ENCODE data around the gene FLRT2. TPM values are rescaled to one million over a fixed set of nuclear protein-coding genes. Genes with fewer than 3 reads are reported as not detected.

The FLRT2 gene
- total RNA-seq, 1 donor from 2014 or later: 205 TPM

GRCh38 chr14:85545738-85546137, 15.8 kb downstream of the FLRT2 start:
- ATAC-seq (no peak), DNase-seq (ENCODE audit: low spot score) (no peak)
- intact Hi-C loops (cut with DNase I): no loop called here

GRCh38 chr14:85546390-85546789, 16.4 kb downstream of the FLRT2 start:
- DNase-seq (ENCODE audit: low spot score) (no peak), ATAC-seq (no peak)
- intact Hi-C loops (cut with DNase I): no loop called here

DNA sequence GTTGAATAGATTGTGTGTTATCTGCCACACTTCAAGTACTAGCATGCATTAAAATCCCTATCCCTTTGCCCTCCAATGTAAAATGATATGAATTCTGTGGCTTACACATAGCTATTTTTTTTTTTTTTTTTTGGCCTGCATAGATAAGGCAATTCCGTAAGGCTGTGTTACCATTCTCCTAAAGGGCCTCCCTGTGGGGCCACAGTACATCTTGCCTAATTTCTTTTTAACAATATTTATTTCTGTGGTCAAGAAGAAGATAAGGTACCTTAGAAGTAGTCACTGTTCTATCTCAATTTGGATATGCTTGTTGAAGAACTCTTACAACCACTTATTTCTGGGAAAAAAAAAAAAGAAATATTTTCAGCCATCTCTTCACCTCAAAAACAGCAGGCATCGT, 19.8 kb downstream of the FLRT2 start:
- intact Hi-C loops (cut with DNase I): no loop called here
- DNase-seq (ENCODE audit: low spot score) (no peak), ATAC-seq (peak; percentile 22)

GRCh38 chr14:85554106-85554505, 24.2 kb downstream of the FLRT2 start:
- DNase-seq (ENCODE audit: low spot score) (no peak), ATAC-seq (no peak)
- intact Hi-C loops (cut with DNase I): no loop called here

- DNase-seq (ENCODE audit: low spot score): no peak
- intact Hi-C loops (cut with DNase I): no loop called here
- no peak for ATAC-seq
Measured at GRCh38 chr14:85556267-85556666, 26.3 kb downstream of the FLRT2 start.

GRCh38 chr14:85558505-85558904, 28.6 kb downstream of the FLRT2 start:
- ATAC-seq (no peak), DNase-seq (ENCODE audit: low spot score) (no peak)
- intact Hi-C loops (cut with DNase I): no loop called here

GRCh38 chr14:85562630-85563029, 32.7 kb downstream of the FLRT2 start:
- intact Hi-C loops (cut with DNase I): no loop called here
- DNase-seq (ENCODE audit: low spot score) (no peak), ATAC-seq (no peak)

DNA sequence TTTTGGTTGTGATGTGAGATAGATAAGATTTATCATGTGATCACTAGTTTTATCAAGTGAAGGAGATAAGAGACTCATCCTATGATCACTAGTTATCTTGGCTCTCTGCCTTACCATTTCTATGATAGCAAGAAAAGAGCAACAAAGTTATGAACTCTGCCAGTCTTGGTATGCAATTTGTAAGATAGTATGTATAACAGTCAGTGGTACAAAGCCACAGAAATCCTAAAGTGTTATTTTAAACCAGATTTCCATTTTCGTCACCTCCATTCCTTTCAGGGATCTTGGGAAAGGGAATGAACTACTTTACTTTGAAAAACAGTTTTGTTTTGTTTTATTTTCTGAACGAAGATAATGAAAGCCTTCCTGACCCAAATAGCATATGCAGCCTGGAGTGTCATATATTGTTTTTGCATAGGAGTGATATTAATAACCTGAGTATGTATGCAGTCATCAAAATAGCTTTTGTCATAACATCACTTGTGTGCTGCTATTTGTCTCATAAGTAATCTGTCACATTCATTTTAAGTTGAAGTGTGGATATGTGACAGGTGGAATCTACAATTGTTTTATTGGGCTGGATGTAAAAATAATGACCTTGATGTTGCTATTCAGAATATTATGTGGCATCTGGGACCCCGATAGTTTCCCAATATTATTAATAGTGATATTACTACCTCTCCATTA, 35.0 kb downstream of the FLRT2 start:
- ATAC-seq (no peak), DNase-seq (ENCODE audit: low spot score) (no peak)
- intact Hi-C loops (cut with DNase I): no loop called here

DNA sequence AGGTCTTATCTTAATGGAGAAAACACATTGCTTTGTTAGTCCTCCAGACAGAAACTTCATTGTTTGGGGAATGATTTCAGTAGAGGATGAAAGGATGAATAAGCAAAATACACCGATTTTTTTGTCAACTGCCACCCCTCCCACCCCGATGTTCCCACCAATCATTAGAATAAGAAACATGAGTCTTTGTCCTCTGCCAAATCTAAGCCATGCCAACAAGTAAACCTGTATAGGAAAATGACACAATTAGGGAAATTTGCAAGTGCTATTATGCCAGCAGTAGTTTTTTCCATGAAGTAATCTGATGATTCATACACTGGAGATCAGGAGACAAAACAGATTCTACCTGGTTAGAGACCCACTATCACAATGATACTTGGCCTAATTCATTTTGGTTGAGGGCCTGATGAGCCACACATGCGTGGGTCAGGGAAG, 35.9 kb downstream of the FLRT2 start:
- intact Hi-C loops (cut with DNase I): no loop called here
- DNase-seq (ENCODE audit: low spot score) (no peak), ATAC-seq (no peak)

DNA sequence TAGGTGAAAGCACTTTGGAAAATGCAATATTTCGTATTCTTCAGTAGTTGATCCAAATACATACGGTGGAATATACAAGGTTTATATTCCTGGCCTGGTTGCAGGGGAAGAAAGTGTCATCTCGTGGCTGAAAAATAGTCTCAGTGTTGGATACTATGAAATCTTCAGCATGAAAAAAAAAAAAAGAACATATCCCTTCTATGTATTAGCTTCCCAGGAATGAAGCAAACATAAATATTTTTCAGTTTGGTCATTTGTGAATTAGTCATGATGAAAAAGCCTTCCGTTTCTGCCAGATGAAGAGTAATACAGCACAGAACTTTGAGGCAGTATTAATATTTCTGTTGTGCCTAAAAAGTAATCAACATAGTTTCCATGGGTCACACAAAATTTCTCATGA, 36.7 kb downstream of the FLRT2 start:
- no peak for ATAC-seq
- intact Hi-C loops (cut with DNase I): no loop called here
- DNase-seq (ENCODE audit: low spot score): no peak

- DNase-seq (ENCODE audit: low spot score) (no peak), ATAC-seq (no peak)
- intact Hi-C loops (cut with DNase I): no loop called here
Measured at GRCh38 chr14:85572011-85572410, 42.1 kb downstream of the FLRT2 start.

DNA sequence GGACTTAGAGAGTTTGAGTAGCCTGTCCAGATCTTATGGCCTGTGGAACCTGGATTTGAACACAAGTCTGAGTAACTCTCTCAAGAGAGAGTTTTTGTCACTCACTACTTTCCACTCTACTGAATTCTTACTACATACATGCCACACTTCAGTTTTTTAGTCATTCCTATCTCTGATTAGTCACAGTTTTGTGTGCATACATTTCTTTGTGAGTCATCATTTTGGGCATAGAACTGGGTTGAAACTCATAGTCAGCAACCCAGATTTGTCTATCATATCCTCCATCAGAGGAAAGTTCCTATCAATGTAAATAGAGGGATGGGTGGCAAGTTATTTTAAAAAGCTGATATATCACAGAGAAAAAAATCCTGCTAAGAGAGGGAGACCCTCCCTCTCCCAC, 42.9 kb downstream of the FLRT2 start:
- intact Hi-C loops (cut with DNase I): no loop called here
- DNase-seq (ENCODE audit: low spot score): no peak

DNA sequence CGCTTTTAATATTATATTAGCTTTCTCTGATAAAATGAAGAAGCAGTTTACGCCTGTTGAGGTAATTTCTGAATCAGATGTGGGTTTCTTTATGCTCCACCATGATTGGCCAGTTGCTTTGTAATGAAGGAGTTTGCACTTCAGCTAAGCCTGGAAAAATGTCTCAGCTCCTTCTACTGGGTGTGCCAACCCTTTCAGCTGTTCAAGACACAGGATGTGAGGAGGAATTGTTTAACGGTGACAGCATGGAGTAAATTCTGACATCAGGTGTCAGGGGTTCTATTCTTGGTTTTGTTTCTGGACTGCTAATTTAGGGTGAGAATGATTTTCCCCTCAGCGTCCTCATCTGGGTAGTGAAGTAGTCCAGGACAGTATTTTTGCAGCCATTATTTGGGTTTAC, 43.5 kb downstream of the FLRT2 start:
- ATAC-seq (peak; percentile 37), DNase-seq (ENCODE audit: low spot score) (no peak)
- intact Hi-C loops (cut with DNase I): no loop called here

More for the DNA sequence above, 42.9 kb downstream of the FLRT2 start:
- no peak for ATAC-seq

GRCh38 chr14:85574853-85575616, 45.1 kb downstream of the FLRT2 start:
- DNase-seq (ENCODE audit: low spot score): no peak
- intact Hi-C loops (cut with DNase I): no loop called here
- no peak for ATAC-seq

GRCh38 chr14:85575617-85575898, 45.6 kb downstream of the FLRT2 start:
- DNase-seq (ENCODE audit: low spot score) (no peak), ATAC-seq (no peak)
- intact Hi-C loops (cut with DNase I): no loop called here

DNA sequence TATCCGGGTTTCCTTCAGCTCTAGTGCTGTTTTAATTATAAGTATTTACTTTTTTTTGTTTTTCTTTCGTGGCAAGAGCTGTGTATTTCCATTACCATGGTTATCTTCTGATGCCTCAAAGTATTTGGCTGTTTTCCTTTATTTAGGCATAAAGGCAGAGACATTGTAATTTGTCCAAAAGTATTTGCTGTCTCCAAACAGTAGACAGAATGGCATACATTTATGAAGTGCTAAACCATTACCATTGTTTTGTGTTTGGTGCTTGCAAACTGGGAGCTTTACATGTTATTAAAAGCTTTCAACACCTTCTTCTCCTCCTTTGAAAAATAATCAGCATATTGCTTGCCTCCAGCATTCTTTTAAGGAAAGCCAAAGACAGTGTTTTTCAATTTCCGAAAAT, 46.3 kb downstream of the FLRT2 start:
- ATAC-seq: no peak
- intact Hi-C loops (cut with DNase I): no loop called here
- no peak for DNase-seq (ENCODE audit: low spot score)

GRCh38 chr14:85576848-85577542, 47.1 kb downstream of the FLRT2 start:
- ATAC-seq (no peak), DNase-seq (ENCODE audit: low spot score) (no peak)
- intact Hi-C loops (cut with DNase I): no loop called here

GRCh38 chr14:85577543-85578114, 47.7 kb downstream of the FLRT2 start:
- DNase-seq (ENCODE audit: low spot score) (no peak), ATAC-seq (no peak)
- intact Hi-C loops (cut with DNase I): no loop called here

- DNase-seq (ENCODE audit: low spot score) (no peak), ATAC-seq (no peak)
- intact Hi-C loops (cut with DNase I): no loop called here
Measured at GRCh38 chr14:85578357-85578756, 48.4 kb downstream of the FLRT2 start.

DNA sequence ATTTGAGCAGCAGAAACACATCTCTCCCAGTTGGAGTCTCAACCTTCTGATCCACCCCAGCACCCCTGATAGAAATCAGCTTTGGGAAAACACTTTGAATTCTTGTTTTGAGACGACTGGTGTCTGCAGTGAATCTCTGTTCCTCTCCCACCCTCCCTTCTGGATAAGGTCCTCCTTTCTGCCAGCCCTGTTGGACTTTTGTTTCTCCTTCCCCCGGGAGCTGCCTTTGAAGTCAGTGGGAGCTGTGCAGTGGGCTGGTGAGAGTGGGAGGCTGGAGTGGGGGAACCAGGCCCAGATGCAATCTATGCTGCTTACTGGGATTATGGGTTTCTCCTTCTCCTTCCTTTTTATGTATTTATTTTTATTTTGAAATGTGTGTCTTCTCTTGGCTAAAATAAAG, 49.0 kb downstream of the FLRT2 start:
- no peak for DNase-seq (ENCODE audit: low spot score)
- ATAC-seq: peak; percentile 26
- intact Hi-C loops (cut with DNase I): no loop called here
